K562 (cell line): Measurements from ENCODE around the gene DSTYK. TPM values are rescaled to one million over a fixed set of nuclear protein-coding genes. Genes with fewer than 3 reads are reported as not detected.

ENCODE experiments used
- CBFA2T3 ChIP-seq: fragments of 450-650 bp; IDR thresholded peaks from 2 replicates; pipeline ENCODE4 v1.6.1; 2017
- DPF2 ChIP-seq: fragments of 450-650 bp; IDR thresholded peaks from 2 replicates; pipeline ENCODE4 v1.6.1; 2016
- ERF ChIP-seq: fragments of 450-650 bp; formaldehyde crosslinking; IDR thresholded peaks from 2 replicates; pipeline ENCODE4 v1.4.0; 2020; ENCODE audit warnings: mild to moderate bottlenecking, mixed read lengths
- HNRNPLL ChIP-seq: fragments of 200-400 bp; formaldehyde crosslinking; IDR thresholded peaks from 2 replicates; pipeline ENCODE4 v1.6.1; 2017; ENCODE audit warnings: low read length, low read depth, mild to moderate bottlenecking; ENCODE audit not compliant: poor library complexity, severe bottlenecking
- MEIS2 ChIP-seq: fragments of 450-650 bp; IDR thresholded peaks from 2 replicates; pipeline ENCODE4 v1.6.1; 2014; ENCODE audit warnings: mild to moderate bottlenecking; ENCODE audit not compliant: partially characterized antibody
- TAL1 ChIP-seq: fragments of 450-650 bp; IDR thresholded peaks from 2 replicates; pipeline ENCODE4 v1.6.1; 2016; ENCODE audit warnings: mild to moderate bottlenecking
- TCF3 ChIP-seq: sonication (generic); formaldehyde crosslinking; IDR thresholded peaks from 2 replicates; pipeline ENCODE4 v1.4.0; 2020; ENCODE audit warnings: mild to moderate bottlenecking, missing genetic modification reagents
- TEAD4 ChIP-seq, 2 experiments: sonication (generic) in 1 of 2; formaldehyde crosslinking in 1 of 2; IDR thresholded peaks; 2 replicates each; pipeline versions ENCODE4 v1.6.1 to v1.8.0; 2012 to 2022; ENCODE audit warnings: borderline replicate concordance in 1 of 2, inconsistent platforms in 1 of 2, low read length in 1 of 2, mild to moderate bottlenecking in 1 of 2, missing genetic modification reagents in 1 of 2
- THAP12 ChIP-seq: fragments of 250-450 bp; sonication (Bioruptor Pico); IDR thresholded peaks from 2 replicates; pipeline ENCODE4 v1.9.0; 2021; ENCODE audit warnings: mild to moderate bottlenecking, inconsistent platforms
- polyA plus RNA-seq, 8 experiments: library from polyadenylated mRNA; depleted of rRNA in 4 of 8; stranded (reverse) in 5 of 8; unstranded in 3 of 8; fragments of >200 nt; fragmentation: Nextera tagmentation in 2 of 8; fragmentation: Illumina TruSeq in 1 of 8; extraction: Ambion mirVana in 2 of 8; extraction: Trizol in 1 of 8; gene quantifications; 2 replicates each; pipeline versions ENCODE4 v1.2.1 to v1.2.3, GENCODE V29; 2011 to 2014; ENCODE audit warnings: inconsistent platforms in 1 of 8, missing spikeins in 1 of 8
- total RNA-seq, 7 experiments: library from RNA; depleted of rRNA in 6 of 7; stranded (reverse); fragments of >200 nt in 6 of 7; fragmentation: Illumina TruSeq in 2 of 7; extraction: Trizol in 2 of 7; gene quantifications; 2 replicates each; pipeline versions ENCODE4 v1.2.1 to v1.2.3, GENCODE V29; 2011 to 2021; ENCODE audit warnings: low replicate concordance in 1 of 7
- TF ChIP-seq, protein P1 (sequence below): fragments of 250-450 bp; sonication (Bioruptor Pico); IDR thresholded peaks from 2 replicates; pipeline ENCODE4 v1.8.0; 2022; ENCODE audit warnings: inconsistent platforms, mild to moderate bottlenecking, moderate library complexity, borderline replicate concordance

DSTYK gene
- total and polyA plus RNA-seq, 9 of the 15 experiments (the other 6 are each of a cell fraction or from before 2014, with no cell fraction given) = 4.2 to 7.1 (median 6.2) TPM

GRCh38 chr1:205236526-205236925 lies 25.0 kb upstream of the DSTYK start (continued):
- no peak for TF ChIP-seq THAP12 (CRISPR knock-in tag)
- TF ChIP-seq DPF2 = no peak
- peak; percentile 62 for TF ChIP-seq CBFA2T3
- TF ChIP-seq TAL1 = 0 out of 2 replicates have a peak, but pooled peaks have one; percentile 37
- peak; percentile 28; the same call in 1 of the 2 replicates for TF ChIP-seq TEAD4 (IDR thresholded peaks at IDR 0.05; ENCODE audit: low read length)
- no peak for TF ChIP-seq TEAD4 (CRISPR knock-in tag; IDR thresholded peaks at IDR 0.05; ENCODE audit: borderline replicate concordance)
- TF ChIP-seq MEIS2 = peak; percentile 71
- TF ChIP-seq HNRNPLL = no peak
- TF ChIP-seq, protein P1, sequence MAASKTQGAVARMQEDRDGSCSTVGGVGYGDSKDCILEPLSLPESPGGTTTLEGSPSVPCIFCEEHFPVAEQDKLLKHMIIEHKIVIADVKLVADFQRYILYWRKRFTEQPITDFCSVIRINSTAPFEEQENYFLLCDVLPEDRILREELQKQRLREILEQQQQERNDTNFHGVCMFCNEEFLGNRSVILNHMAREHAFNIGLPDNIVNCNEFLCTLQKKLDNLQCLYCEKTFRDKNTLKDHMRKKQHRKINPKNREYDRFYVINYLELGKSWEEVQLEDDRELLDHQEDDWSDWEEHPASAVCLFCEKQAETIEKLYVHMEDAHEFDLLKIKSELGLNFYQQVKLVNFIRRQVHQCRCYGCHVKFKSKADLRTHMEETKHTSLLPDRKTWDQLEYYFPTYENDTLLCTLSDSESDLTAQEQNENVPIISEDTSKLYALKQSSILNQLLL (CRISPR knock-in tag) = no peak
- TF ChIP-seq TCF3 (CRISPR knock-in tag) = peak; percentile 56
- TF ChIP-seq ERF (CRISPR knock-in tag) = no peak
